ENCODE data around the gene ROR1. TPM values are rescaled to one million over a fixed set of nuclear protein-coding genes. Genes with fewer than 3 reads are reported as not detected.
"Not testable (repeated sequence)": the region's sequence is repeated elsewhere in the genome, so short reads cannot be mapped to it uniquely, and the experiment has no call there.

ROR1 gene
- polyA plus RNA-seq, 1 experiment: 7.1 TPM

DNA sequence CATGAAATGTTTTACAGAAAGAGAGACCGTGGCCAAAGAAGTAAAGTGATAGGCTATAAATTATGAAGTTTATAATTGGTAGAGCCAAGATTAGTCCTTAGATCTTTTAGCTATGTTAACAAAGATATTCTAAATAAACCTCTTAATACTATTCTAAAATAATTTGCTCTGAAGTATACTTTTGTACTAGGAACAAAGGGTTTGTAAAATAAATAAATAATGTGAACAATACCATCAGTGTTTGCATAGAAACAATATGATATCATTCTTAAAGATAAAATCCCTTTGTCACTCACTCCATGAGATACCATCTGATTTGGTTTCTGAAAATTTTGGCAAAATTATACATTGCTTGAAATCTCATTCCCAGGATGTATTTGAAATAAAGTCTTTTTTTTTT lies 322.0 kb downstream of the ROR1 start:
- H3K27me3 ChIP-seq (ENCODE audit: control insufficient read depth, insufficient read depth, low read length): no peaks in the 10 kb centered on the region
- no peak for DNase-seq (ENCODE audit: low read depth, low spot score)
- H3K27ac ChIP-seq (ENCODE audit: low read depth, low read length): no peak overlapping the region
- no peaks in the 10 kb centered on the region for H3K9me3 ChIP-seq (ENCODE audit: control insufficient read depth, insufficient read depth, low read length)
- POLR2A ChIA-PET: no interaction called here
- no peak overlapping the region for H3K4me3 ChIP-seq (ENCODE audit: low read depth, low read length)
- CTCF ChIA-PET: no interaction called here
- TF ChIP-seq, protein P1, sequence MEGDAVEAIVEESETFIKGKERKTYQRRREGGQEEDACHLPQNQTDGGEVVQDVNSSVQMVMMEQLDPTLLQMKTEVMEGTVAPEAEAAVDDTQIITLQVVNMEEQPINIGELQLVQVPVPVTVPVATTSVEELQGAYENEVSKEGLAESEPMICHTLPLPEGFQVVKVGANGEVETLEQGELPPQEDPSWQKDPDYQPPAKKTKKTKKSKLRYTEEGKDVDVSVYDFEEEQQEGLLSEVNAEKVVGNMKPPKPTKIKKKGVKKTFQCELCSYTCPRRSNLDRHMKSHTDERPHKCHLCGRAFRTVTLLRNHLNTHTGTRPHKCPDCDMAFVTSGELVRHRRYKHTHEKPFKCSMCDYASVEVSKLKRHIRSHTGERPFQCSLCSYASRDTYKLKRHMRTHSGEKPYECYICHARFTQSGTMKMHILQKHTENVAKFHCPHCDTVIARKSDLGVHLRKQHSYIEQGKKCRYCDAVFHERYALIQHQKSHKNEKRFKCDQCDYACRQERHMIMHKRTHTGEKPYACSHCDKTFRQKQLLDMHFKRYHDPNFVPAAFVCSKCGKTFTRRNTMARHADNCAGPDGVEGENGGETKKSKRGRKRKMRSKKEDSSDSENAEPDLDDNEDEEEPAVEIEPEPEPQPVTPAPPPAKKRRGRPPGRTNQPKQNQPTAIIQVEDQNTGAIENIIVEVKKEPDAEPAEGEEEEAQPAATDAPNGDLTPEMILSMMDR (IDR thresholded peaks at IDR 0.05; ENCODE audit: low read depth, low read length): no peak

GRCh38 chr1:64097859-64098258 lies 324.0 kb downstream of the ROR1 start:
- ChIA-PET CTCF (no interaction called here), POLR2A (no interaction called here)
- Histone ChIP-seq H3K4me3 (ENCODE audit: low read depth, low read length) (no peak overlapping the region), H3K27ac (ENCODE audit: low read depth, low read length) (no peak overlapping the region), H3K27me3 (ENCODE audit: control insufficient read depth, insufficient read depth, low read length) (peaks cover 3% of the 10 kb centered on the region), H3K9me3 (ENCODE audit: control insufficient read depth, insufficient read depth, low read length) (no peaks in the 10 kb centered on the region)
- DNase-seq (ENCODE audit: low read depth, low spot score): no peak
- TF ChIP-seq, protein P1 (IDR thresholded peaks at IDR 0.05; ENCODE audit: low read depth, low read length): no peak

DNA sequence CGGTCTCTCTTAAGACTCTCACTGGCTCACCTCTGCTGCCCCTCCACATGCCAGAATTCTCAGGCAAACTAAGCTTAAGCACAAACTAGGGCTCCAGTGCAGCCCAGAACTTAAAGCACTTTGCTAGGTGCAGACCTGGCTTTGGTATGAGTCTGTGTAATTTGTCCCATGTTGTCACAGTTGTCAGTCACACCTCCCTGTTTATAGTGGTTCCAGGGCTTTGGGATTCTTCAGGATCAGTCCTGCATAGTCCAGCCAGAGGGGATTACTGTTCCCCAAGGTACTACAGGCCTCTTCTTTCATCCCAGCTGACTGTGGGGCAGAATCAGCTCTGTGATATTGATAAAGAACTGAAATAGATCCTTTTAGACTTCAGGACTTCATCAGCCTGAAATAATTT lies 324.6 kb downstream of the ROR1 start:
- POLR2A ChIA-PET: no interaction called here
- H3K27ac ChIP-seq (ENCODE audit: low read depth, low read length): no peak overlapping the region
- no peak for DNase-seq (ENCODE audit: low read depth, low spot score)

DNA sequence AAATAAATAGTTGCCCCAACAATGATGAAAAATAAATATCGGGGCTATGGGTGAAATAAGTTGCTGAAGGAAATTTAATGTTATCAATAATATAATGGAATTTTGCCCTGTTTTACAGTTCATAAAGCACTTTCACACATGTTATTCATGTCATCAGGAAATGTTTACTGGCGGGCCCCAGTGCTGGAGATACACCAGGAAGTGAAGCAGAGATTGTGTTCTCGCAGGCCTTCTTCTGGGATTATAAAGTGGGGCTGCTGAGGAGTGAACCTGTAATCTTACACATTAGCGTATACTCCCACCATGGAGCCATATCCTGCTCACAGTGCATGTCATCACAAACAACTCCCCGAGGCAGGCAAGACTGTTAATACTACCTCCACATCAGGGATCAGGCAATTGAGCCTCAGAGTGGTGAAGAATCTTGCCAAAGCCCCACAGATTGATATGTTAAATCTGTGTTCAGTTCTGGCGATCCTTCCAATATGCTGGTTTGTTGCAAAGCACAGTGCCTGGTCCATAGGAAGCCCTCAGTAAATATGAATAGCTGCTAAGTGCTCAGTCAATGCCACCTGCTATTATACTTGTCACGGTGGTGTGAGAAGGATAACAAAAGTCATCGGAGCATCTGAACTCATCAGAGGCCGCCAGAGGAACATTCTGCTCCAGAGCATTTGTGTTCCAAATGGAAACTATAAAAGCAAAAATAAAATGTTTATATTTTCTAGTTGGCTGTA lies 325.2 kb downstream of the ROR1 start:
- peaks cover 3% of the 10 kb centered on the region for H3K27me3 ChIP-seq (ENCODE audit: control insufficient read depth, insufficient read depth, low read length)
- H3K9me3 ChIP-seq (ENCODE audit: control insufficient read depth, insufficient read depth, low read length): no peaks in the 10 kb centered on the region
- ChIA-PET POLR2A (no interaction called here), CTCF (no interaction called here)
- TF ChIP-seq, protein P1 (IDR thresholded peaks at IDR 0.05; ENCODE audit: low read depth, low read length): no peak
- no peak overlapping the region for H3K27ac ChIP-seq (ENCODE audit: low read depth, low read length)
- no peak for DNase-seq (ENCODE audit: low read depth, low spot score)
- no peak overlapping the region for H3K4me3 ChIP-seq (ENCODE audit: low read depth, low read length)

More for the DNA sequence above, 324.6 kb downstream of the ROR1 start:
- Histone ChIP-seq H3K27me3 (ENCODE audit: control insufficient read depth, insufficient read depth, low read length) (peaks cover 3% of the 10 kb centered on the region), H3K9me3 (ENCODE audit: control insufficient read depth, insufficient read depth, low read length) (no peaks in the 10 kb centered on the region), H3K4me3 (ENCODE audit: low read depth, low read length) (no peak overlapping the region)
- CTCF ChIA-PET: no interaction called here
- TF ChIP-seq, protein P1 (IDR thresholded peaks at IDR 0.05; ENCODE audit: low read depth, low read length): no peak

DNA sequence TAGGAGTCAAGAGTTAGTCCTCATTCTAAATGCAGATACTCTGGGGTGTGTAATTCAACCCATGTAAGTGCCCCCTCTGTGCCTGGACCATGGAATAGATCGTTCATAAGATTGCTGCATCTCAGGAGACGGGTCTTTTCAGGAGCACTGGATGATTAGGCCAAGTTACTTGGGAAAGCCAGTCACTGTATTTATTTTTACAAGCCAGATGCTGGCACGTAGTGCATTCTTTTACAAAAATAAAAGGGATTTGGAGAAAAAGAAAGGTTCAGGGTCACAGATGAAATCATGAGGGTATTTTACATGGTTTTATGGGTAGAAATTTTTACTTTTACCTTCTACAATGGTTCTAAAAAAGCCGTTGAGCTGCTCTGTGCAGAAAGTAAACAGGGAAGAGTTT lies 327.0 kb downstream of the ROR1 start:
- DNase-seq (ENCODE audit: low read depth, low spot score): no peak
- Histone ChIP-seq H3K4me3 (ENCODE audit: low read depth, low read length) (no peak overlapping the region), H3K9me3 (ENCODE audit: control insufficient read depth, insufficient read depth, low read length) (no peaks in the 10 kb centered on the region), H3K27ac (ENCODE audit: low read depth, low read length) (no peak overlapping the region), H3K27me3 (ENCODE audit: control insufficient read depth, insufficient read depth, low read length) (peaks cover 3% of the 10 kb centered on the region)
- ChIA-PET POLR2A (interaction anchor here (0.6 kb wide), 1 partner anchor 398 kb away, joined by 6 read pairs; no protein-coding TSS in a partner anchor), CTCF (interaction anchor here (0.6 to 1.3 kb wide), 3 partner anchors 83 to 426 kb away, joined by 3 read pairs; no protein-coding TSS in a partner anchor)
- TF ChIP-seq, protein P1 (IDR thresholded peaks at IDR 0.05; ENCODE audit: low read depth, low read length): no peak

- H3K4me3 ChIP-seq (ENCODE audit: low read depth, low read length); H3K27ac ChIP-seq (ENCODE audit: low read depth, low read length); CTCF ChIA-PET; POLR2A ChIA-PET; H3K9me3 ChIP-seq (ENCODE audit: control insufficient read depth, insufficient read depth, low read length); H3K27me3 ChIP-seq (ENCODE audit: control insufficient read depth, insufficient read depth, low read length); DNase-seq (ENCODE audit: low read depth, low spot score): not testable (repeated sequence)
Measured at GRCh38 chr1:64104585-64104984, 330.8 kb downstream of the ROR1 start.
